ENCODE measurements around the gene TRUB2. TPM values are rescaled to one million over a fixed set of nuclear protein-coding genes. Genes with fewer than 3 reads are reported as not detected.
A peak's percentile ranks its signal among the peaks of the same experiment; 100 is the strongest.

TRUB2 gene
- total and polyA plus RNA-seq, 2 donors (not counting 1 experiment from before 2014, with no cell fraction given), result 7.6 to 21.5 TPM

- Histone ChIP-seq H3K27me3 (replicated peaks in 1 of 4; ENCODE audit: control extremely low read depth in 1 of 4, control insufficient read depth in 3 of 4, insufficient read depth in 4 of 4, low read length in 3 of 4) (no peaks in the 10 kb centered on the region), H3K4me3 (ENCODE audit: control extremely low read depth in 1 of 5, extremely low read depth in 1 of 5, insufficient read depth in 1 of 5, low read depth in 2 of 5, low read length in 4 of 5) (no peak overlapping the region), H4K20me1 (ENCODE audit: control insufficient read depth, insufficient read depth, low read length, poor library complexity, severe bottlenecking) (no peaks in the 10 kb centered on the region), H3K4me1 (ENCODE audit: control insufficient read depth in 2 of 2, insufficient read depth in 2 of 2, low read length in 2 of 2) (peaks cover 15 to 25% of the 10 kb centered on the region in 2 donors), H3K79me2 (ENCODE audit: control insufficient read depth, insufficient read depth, low read length) (peaks cover 4% of the 10 kb centered on the region), H3K4me2 (replicated peaks; ENCODE audit: low read depth, low read length, poor library complexity, severe bottlenecking) (peak overlapping the region; percentile 78), H2AFZ (ENCODE audit: insufficient read depth, low read depth, low read length, poor library complexity, severe bottlenecking) (peak overlapping the region; percentile 91), H3K27ac (ENCODE audit: low read length in 2 of 2) (no peak overlapping the region), H3K9me3 (ENCODE audit: control extremely low read depth in 1 of 3, control insufficient read depth in 2 of 3, insufficient read depth in 1 of 3, low read length in 2 of 3) (no peaks in the 10 kb centered on the region), H3K36me3 (replicated peaks in 1 of 2; ENCODE audit: control extremely low read depth in 1 of 2, control insufficient read depth in 1 of 2, extremely low read depth in 1 of 2, insufficient read depth in 2 of 2, low read length in 1 of 2) (no peaks in the 10 kb centered on the region), H3K9ac (ENCODE audit: low read length) (peak overlapping the region; percentile 52)
- ChIA-PET POLR2A (interaction anchor here (0.6 kb wide), 1 partner anchor 701 kb away, joined by 5 read pairs; no protein-coding TSS in a partner anchor), CTCF (interaction anchor here (1.0 kb wide), 1 partner anchor 71 kb away, joined by 3 read pairs; no protein-coding TSS in a partner anchor)
- H3K27me3 Mint-ChIP-seq, result no peaks in the 10 kb centered on the region
- peak overlapping the region; percentile 34 for H3K4me3 Mint-ChIP-seq
- H3K9me3 Mint-ChIP-seq (ENCODE audit: insufficient read depth), result no peaks in the 10 kb centered on the region
- H3K27ac Mint-ChIP-seq, result no peak overlapping the region
- ATAC-seq (ENCODE audit: low read depth), result no peak
- 80% methylated on average over 2 of the region's 4 CpGs for WGBS (ENCODE audit: insufficient coverage)
- TF ChIP-seq EZH2 (IDR thresholded peaks at IDR 0.05; ENCODE audit: borderline replicate concordance, insufficient read depth, low read depth, low read length, poor library complexity, severe bottlenecking) (no peak), CTCF (IDR thresholded peaks at IDR 0.05) (no peak)
- peaks cover 14% of the 10 kb centered on the region for H3K4me1 Mint-ChIP-seq
- intact Hi-C loops (cut with micrococcal nuclease), result no loop called here
- DNase-seq, result no peak
Measured at GRCh38 chr9:128365525-128365924, 43.3 kb upstream of the TRUB2 start.

- Histone ChIP-seq H3K9me3 (ENCODE audit: control extremely low read depth in 1 of 3, control insufficient read depth in 2 of 3, insufficient read depth in 1 of 3, low read length in 2 of 3) (no peaks in the 10 kb centered on the region), H2AFZ (ENCODE audit: insufficient read depth, low read depth, low read length, poor library complexity, severe bottlenecking) (no peak overlapping the region), H3K36me3 (replicated peaks in 1 of 2; ENCODE audit: control extremely low read depth in 1 of 2, control insufficient read depth in 1 of 2, extremely low read depth in 1 of 2, insufficient read depth in 2 of 2, low read length in 1 of 2) (no peaks in the 10 kb centered on the region), H3K4me3 (ENCODE audit: control extremely low read depth in 1 of 5, extremely low read depth in 1 of 5, insufficient read depth in 1 of 5, low read depth in 2 of 5, low read length in 4 of 5) (no peak overlapping the region), H3K4me1 (ENCODE audit: control insufficient read depth in 2 of 2, insufficient read depth in 2 of 2, low read length in 2 of 2) (peaks cover 10 to 21% of the 10 kb centered on the region in 2 donors), H3K79me2 (ENCODE audit: control insufficient read depth, insufficient read depth, low read length) (no peaks in the 10 kb centered on the region), H3K9ac (ENCODE audit: low read length) (no peak overlapping the region), H4K20me1 (ENCODE audit: control insufficient read depth, insufficient read depth, low read length, poor library complexity, severe bottlenecking) (no peaks in the 10 kb centered on the region), H3K27me3 (replicated peaks in 1 of 4; ENCODE audit: control extremely low read depth in 1 of 4, control insufficient read depth in 3 of 4, insufficient read depth in 4 of 4, low read length in 3 of 4) (no peaks in the 10 kb centered on the region), H3K27ac (ENCODE audit: low read length in 2 of 2) (no peak overlapping the region), H3K4me2 (replicated peaks; ENCODE audit: low read depth, low read length, poor library complexity, severe bottlenecking) (no peak overlapping the region)
- POLR2A ChIA-PET, result interaction anchor here (2.7 kb wide), 1 partner anchor 9 kb away, joined by 20 read pairs; the partner anchor contains the start of gene URM1
- CTCF ChIA-PET, result interaction anchor here (0.6 to 2.7 kb wide), 27 partner anchors 8 to 634 kb away, joined by 3 to 35 read pairs (median 3); partner anchors contain the start of genes CERCAM and URM1
- WGBS (ENCODE audit: insufficient coverage), result 86% methylated on average over 2 of the region's 3 CpGs
- H3K4me3 Mint-ChIP-seq, result no peak overlapping the region
- no peak for TF ChIP-seq EZH2 (IDR thresholded peaks at IDR 0.05; ENCODE audit: borderline replicate concordance, insufficient read depth, low read depth, low read length, poor library complexity, severe bottlenecking)
- TF ChIP-seq CTCF (IDR thresholded peaks at IDR 0.05), result no peak
- H3K9me3 Mint-ChIP-seq (ENCODE audit: insufficient read depth), result no peaks in the 10 kb centered on the region
- intact Hi-C loops (cut with micrococcal nuclease), result loop anchor here (1.0 kb wide), 1 partner anchor 58 kb away; the partner anchor contains the start of gene CERCAM
- H3K27me3 Mint-ChIP-seq, result no peaks in the 10 kb centered on the region
- H3K4me1 Mint-ChIP-seq, result peaks cover 9% of the 10 kb centered on the region
- no peak overlapping the region for H3K27ac Mint-ChIP-seq
- ATAC-seq (ENCODE audit: low read depth) (no peak), DNase-seq (no peak)
Measured at GRCh38 chr9:128362774-128363173, 40.5 kb upstream of the TRUB2 start.

All from B cell (primary cell).